ENCODE data around the gene MRPL39. TPM values are rescaled to one million over a fixed set of nuclear protein-coding genes. Genes with fewer than 3 reads are reported as not detected.

The MRPL39 gene
- total RNA-seq, 1 donor from 2014 or later, result 32.5 TPM

DNA sequence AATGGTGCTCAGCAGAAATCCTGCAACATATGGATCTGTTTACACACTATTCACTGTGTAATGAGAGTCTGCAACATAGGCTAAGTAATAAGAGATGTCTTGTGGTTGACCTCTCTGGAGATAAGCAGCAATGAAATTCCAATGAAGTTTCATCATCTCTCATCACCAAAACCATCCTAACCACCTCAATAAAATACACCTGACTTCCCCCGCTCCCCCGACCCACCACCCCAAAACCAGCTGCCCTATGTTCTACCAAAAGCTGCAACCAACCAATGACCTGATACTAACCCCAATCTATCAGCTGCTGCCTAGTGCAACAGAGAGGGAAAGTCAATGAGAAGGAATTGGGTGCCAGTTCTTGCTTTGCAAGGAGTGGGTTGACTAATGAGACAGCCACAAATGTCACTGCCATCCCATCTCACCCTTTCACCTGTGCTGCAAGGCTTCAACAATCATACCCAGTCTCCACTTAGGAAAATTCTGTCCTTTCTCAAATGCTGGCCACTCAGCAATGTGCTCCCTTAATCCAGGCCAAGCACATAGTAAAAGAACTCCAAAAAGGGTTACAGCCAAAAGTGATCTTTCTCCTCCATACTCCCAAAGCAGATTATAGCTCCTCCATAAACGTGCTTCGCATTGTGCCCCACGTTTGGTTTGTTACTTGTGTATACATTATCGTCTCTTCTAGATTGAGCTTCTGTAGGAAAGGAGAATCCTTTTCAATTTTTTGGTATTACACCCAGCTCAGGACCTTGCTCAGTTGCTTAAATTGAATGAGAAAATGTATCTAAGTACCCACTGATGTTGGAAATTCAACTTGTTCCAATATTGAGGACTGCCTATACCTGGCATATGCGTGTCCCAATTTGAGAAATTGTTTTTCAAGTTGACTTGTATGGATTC, 29.0 kb downstream of the MRPL39 start:
- Histone ChIP-seq H3K9me3 (ENCODE audit: insufficient read depth, low read depth, low read length) (no peaks in the 10 kb centered on the region), H3K4me1 (ENCODE audit: insufficient read depth, low read length) (peaks cover 23% of the 10 kb centered on the region), H2AFZ (ENCODE audit: low read depth, low read length) (no peak overlapping the region), H3K4me3 (ENCODE audit: insufficient read depth, low read depth, low read length) (no peak overlapping the region), H4K20me1 (ENCODE audit: insufficient read depth, low read length) (no peaks in the 10 kb centered on the region), H3K4me2 (ENCODE audit: low read length) (no peak overlapping the region), H3K27ac (ENCODE audit: low read depth, low read length) (no peak overlapping the region), H3K9ac (ENCODE audit: low read length) (no peak overlapping the region), H3K79me2 (ENCODE audit: insufficient read depth, low read length) (peaks cover 3% of the 10 kb centered on the region), H3K27me3 (ENCODE audit: insufficient read depth, low read length) (no peaks in the 10 kb centered on the region), H3K36me3 (ENCODE audit: insufficient read depth, low read length) (peaks cover 6% of the 10 kb centered on the region)
- peaks cover 5% of the 10 kb centered on the region for H3K36me3 Mint-ChIP-seq (ENCODE audit: low read depth, unreplicated experiment)
- H3K9me3 Mint-ChIP-seq (ENCODE audit: unreplicated experiment), result no peaks in the 10 kb centered on the region
- H3K4me3 Mint-ChIP-seq (ENCODE audit: unreplicated experiment), result no peak overlapping the region
- FAIRE-seq (no peak), DNase-seq (ENCODE audit: low read depth) (peak; percentile 33)
- no peaks in the 10 kb centered on the region for H3K27me3 Mint-ChIP-seq (ENCODE audit: low read depth, unreplicated experiment)
- no peak for TF ChIP-seq CTCF (IDR thresholded peaks at IDR 0.05; ENCODE audit: insufficient read depth, low read depth, low read length)
- no peak for TF ChIP-seq EZH2 (IDR thresholded peaks at IDR 0.05; ENCODE audit: insufficient read depth, low read length)
- H3K4me1 Mint-ChIP-seq (ENCODE audit: low read depth, unreplicated experiment), result peaks cover 25% of the 10 kb centered on the region
- H3K27ac Mint-ChIP-seq (ENCODE audit: unreplicated experiment), result no peak overlapping the region

DNA sequence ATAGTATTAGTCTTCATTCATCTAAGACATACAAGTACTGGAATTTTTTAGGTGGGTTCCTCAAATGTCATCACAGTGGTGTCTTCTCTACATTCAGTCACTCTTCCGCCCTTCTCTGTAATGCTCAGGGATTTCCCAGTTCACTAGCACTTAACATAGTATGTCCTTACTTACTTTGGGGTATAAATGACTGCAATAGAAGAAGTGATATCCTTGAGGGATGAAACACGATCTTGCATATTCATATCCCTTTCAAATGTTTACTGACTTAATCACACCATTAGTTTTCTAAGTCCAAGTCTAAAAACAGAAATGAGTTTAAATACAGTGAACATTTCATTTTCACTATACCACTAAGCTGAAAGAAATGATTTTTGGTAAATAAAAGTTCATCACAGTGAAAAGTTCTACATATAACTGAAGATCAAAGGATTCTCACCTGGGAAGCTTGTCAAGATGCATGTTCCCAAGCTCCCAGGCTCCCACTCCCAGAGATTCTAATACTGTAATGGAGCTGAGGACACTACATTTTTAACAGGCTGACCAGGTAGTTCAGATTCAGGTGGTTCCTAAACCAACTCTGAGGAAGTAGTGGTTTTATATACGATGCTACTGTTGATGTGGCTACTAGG, 29.7 kb downstream of the MRPL39 start:
- Histone ChIP-seq H3K4me2 (ENCODE audit: low read length) (no peak overlapping the region), H3K9ac (ENCODE audit: low read length) (no peak overlapping the region), H3K4me1 (ENCODE audit: insufficient read depth, low read length) (peaks cover 30% of the 10 kb centered on the region), H3K4me3 (ENCODE audit: insufficient read depth, low read depth, low read length) (no peak overlapping the region), H3K9me3 (ENCODE audit: insufficient read depth, low read depth, low read length) (no peaks in the 10 kb centered on the region), H3K27me3 (ENCODE audit: insufficient read depth, low read length) (no peaks in the 10 kb centered on the region), H3K36me3 (ENCODE audit: insufficient read depth, low read length) (peaks cover 3% of the 10 kb centered on the region), H3K79me2 (ENCODE audit: insufficient read depth, low read length) (peaks cover 3% of the 10 kb centered on the region), H3K27ac (ENCODE audit: low read depth, low read length) (no peak overlapping the region), H2AFZ (ENCODE audit: low read depth, low read length) (no peak overlapping the region), H4K20me1 (ENCODE audit: insufficient read depth, low read length) (no peaks in the 10 kb centered on the region)
- Mint-ChIP-seq H3K4me3 (ENCODE audit: unreplicated experiment) (no peak overlapping the region), H3K36me3 (ENCODE audit: low read depth, unreplicated experiment) (peaks cover 5% of the 10 kb centered on the region), H3K27me3 (ENCODE audit: low read depth, unreplicated experiment) (no peaks in the 10 kb centered on the region), H3K4me1 (ENCODE audit: low read depth, unreplicated experiment) (peaks cover 31% of the 10 kb centered on the region), H3K9me3 (ENCODE audit: unreplicated experiment) (no peaks in the 10 kb centered on the region), H3K27ac (ENCODE audit: unreplicated experiment) (no peak overlapping the region)
- no peak for TF ChIP-seq CTCF (IDR thresholded peaks at IDR 0.05; ENCODE audit: insufficient read depth, low read depth, low read length)
- TF ChIP-seq EZH2 (IDR thresholded peaks at IDR 0.05; ENCODE audit: insufficient read depth, low read length), result no peak
- FAIRE-seq, result peak; percentile 69
- no peak for DNase-seq (ENCODE audit: low read depth)
